Measurements from ENCODE around the gene YWHAG. TPM values are rescaled to one million over a fixed set of nuclear protein-coding genes. Genes with fewer than 3 reads are reported as not detected.

The YWHAG gene
- polyA plus RNA-seq, 1 of the 3 experiments (the other 2 are of a cell fraction), result 60.4 TPM

GRCh38 chr7:76405738-76406137 lies 46.9 kb upstream of the YWHAG start:
- H3K79me2 ChIP-seq (ENCODE audit: insufficient read depth), result no peaks in the 10 kb centered on the region
- H2AFZ ChIP-seq (ENCODE audit: low read depth), result no peak overlapping the region
- no peak for TF ChIP-seq FOXM1 (IDR thresholded peaks at IDR 0.05; ENCODE audit: low read depth)
- TF ChIP-seq RAD21 (IDR thresholded peaks at IDR 0.05; ENCODE audit: low read length), result no peak
- TF ChIP-seq ELF1 (IDR thresholded peaks at IDR 0.05), result no peak
- no peak for TF ChIP-seq TCF12 (IDR thresholded peaks at IDR 0.05)
- no peaks in the 10 kb centered on the region for H3K27me3 ChIP-seq (ENCODE audit: insufficient read depth)
- DNase-seq, result no peak
- WGBS (ENCODE audit: low lambda C conversion rate), result 85% methylated on average over 9 of the region's 9 CpGs
- H3K9me2 ChIP-seq, result no peaks in the 10 kb centered on the region
- no peaks in the 10 kb centered on the region for H3K36me3 ChIP-seq (replicated peaks in 1 of 2; ENCODE audit: control insufficient read depth in 1 of 2, insufficient read depth in 2 of 2, low read length in 1 of 2)
- no peak overlapping the region for H3K4me3 ChIP-seq (ENCODE audit: low read depth in 2 of 2, low read length in 1 of 2)
- ChIA-PET CTCF (no interaction called here), POLR2A (no interaction called here)
- no peak overlapping the region for H3K27ac ChIP-seq (ENCODE audit: low read depth in 2 of 2, low read length in 1 of 2)
- H3K4me2 ChIP-seq, result no peak overlapping the region
- H3K9ac ChIP-seq, result no peak overlapping the region
- peaks cover 8% of the 10 kb centered on the region for H3F3A ChIP-seq (replicated peaks; ENCODE audit: insufficient read depth)
- no peaks in the 10 kb centered on the region for H3K4me1 ChIP-seq (ENCODE audit: control insufficient read depth in 1 of 2, insufficient read depth in 2 of 2, low read depth in 1 of 2, low read length in 1 of 2)
- H4K20me1 ChIP-seq (ENCODE audit: insufficient read depth), result no peaks in the 10 kb centered on the region
- H3K9me3 ChIP-seq, result no peaks in the 10 kb centered on the region

- POLR2A ChIA-PET, result no interaction called here
- DNase-seq, result no peak
- Histone ChIP-seq H3F3A (replicated peaks; ENCODE audit: insufficient read depth) (peaks cover 8% of the 10 kb centered on the region), H3K36me3 (replicated peaks in 1 of 2; ENCODE audit: control insufficient read depth in 1 of 2, insufficient read depth in 2 of 2, low read length in 1 of 2) (no peaks in the 10 kb centered on the region), H3K4me2 (no peak overlapping the region), H3K4me1 (ENCODE audit: control insufficient read depth in 1 of 2, insufficient read depth in 2 of 2, low read depth in 1 of 2, low read length in 1 of 2) (no peaks in the 10 kb centered on the region), H2AFZ (ENCODE audit: low read depth) (no peak overlapping the region), H3K9ac (no peak overlapping the region), H3K27ac (ENCODE audit: low read depth in 2 of 2, low read length in 1 of 2) (no peak overlapping the region), H3K9me2 (no peaks in the 10 kb centered on the region), H3K9me3 (no peaks in the 10 kb centered on the region), H3K4me3 (ENCODE audit: low read depth in 2 of 2, low read length in 1 of 2) (no peak overlapping the region), H3K27me3 (ENCODE audit: insufficient read depth) (no peaks in the 10 kb centered on the region), H3K79me2 (ENCODE audit: insufficient read depth) (no peaks in the 10 kb centered on the region), H4K20me1 (ENCODE audit: insufficient read depth) (no peaks in the 10 kb centered on the region)
- WGBS (ENCODE audit: low lambda C conversion rate), result 93% methylated on average over 10 of the region's 10 CpGs
- TF ChIP-seq TCF12 (IDR thresholded peaks at IDR 0.05), result no peak
- TF ChIP-seq, protein P1, sequence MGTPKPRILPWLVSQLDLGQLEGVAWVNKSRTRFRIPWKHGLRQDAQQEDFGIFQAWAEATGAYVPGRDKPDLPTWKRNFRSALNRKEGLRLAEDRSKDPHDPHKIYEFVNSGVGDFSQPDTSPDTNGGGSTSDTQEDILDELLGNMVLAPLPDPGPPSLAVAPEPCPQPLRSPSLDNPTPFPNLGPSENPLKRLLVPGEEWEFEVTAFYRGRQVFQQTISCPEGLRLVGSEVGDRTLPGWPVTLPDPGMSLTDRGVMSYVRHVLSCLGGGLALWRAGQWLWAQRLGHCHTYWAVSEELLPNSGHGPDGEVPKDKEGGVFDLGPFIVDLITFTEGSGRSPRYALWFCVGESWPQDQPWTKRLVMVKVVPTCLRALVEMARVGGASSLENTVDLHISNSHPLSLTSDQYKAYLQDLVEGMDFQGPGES (IDR thresholded peaks at IDR 0.05; ENCODE audit: low read depth, low read length), result no peak
- TF ChIP-seq SMC3 (IDR thresholded peaks at IDR 0.05; ENCODE audit: low read depth, low read length), result no peak
- TF ChIP-seq, protein P2, sequence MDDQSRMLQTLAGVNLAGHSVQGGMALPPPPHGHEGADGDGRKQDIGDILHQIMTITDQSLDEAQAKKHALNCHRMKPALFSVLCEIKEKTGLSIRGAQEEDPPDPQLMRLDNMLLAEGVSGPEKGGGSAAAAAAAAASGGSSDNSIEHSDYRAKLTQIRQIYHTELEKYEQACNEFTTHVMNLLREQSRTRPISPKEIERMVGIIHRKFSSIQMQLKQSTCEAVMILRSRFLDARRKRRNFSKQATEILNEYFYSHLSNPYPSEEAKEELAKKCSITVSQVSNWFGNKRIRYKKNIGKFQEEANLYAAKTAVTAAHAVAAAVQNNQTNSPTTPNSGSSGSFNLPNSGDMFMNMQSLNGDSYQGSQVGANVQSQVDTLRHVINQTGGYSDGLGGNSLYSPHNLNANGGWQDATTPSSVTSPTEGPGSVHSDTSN (IDR thresholded peaks at IDR 0.05), result no peak
- TF ChIP-seq FOSL2 (IDR thresholded peaks at IDR 0.05; ENCODE audit: borderline replicate concordance, low read depth), result no peak
- TF ChIP-seq, protein P3, sequence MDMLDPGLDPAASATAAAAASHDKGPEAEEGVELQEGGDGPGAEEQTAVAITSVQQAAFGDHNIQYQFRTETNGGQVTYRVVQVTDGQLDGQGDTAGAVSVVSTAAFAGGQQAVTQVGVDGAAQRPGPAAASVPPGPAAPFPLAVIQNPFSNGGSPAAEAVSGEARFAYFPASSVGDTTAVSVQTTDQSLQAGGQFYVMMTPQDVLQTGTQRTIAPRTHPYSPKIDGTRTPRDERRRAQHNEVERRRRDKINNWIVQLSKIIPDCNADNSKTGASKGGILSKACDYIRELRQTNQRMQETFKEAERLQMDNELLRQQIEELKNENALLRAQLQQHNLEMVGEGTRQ (IDR thresholded peaks at IDR 0.05; ENCODE audit: borderline replicate concordance, low read depth, low read length), result no peak
- no peak for TF ChIP-seq MAX (IDR thresholded peaks at IDR 0.05; ENCODE audit: low read depth)
- TF ChIP-seq REST (IDR thresholded peaks at IDR 0.05; ENCODE audit: low read depth, low read length), result no peak
- no peak for TF ChIP-seq EZH2phosphoT487 (IDR thresholded peaks at IDR 0.05; ENCODE audit: borderline replicate concordance, low read depth)
- TF ChIP-seq RFX5 (IDR thresholded peaks at IDR 0.05; ENCODE audit: low read length), result no peak
- no peak for TF ChIP-seq FOXM1 (IDR thresholded peaks at IDR 0.05; ENCODE audit: low read depth)
- TF ChIP-seq MXI1 (IDR thresholded peaks at IDR 0.05; ENCODE audit: low read depth, low read length), result no peak
- TF ChIP-seq TAF1 (IDR thresholded peaks at IDR 0.05; ENCODE audit: borderline replicate concordance, low read depth, low read length), result no peak
- no peak for TF ChIP-seq NRF1 (IDR thresholded peaks at IDR 0.05; ENCODE audit: low read depth, low read length)
- TF ChIP-seq ELF1 (IDR thresholded peaks at IDR 0.05), result no peak
- TF ChIP-seq MEF2A (IDR thresholded peaks at IDR 0.05; ENCODE audit: borderline replicate concordance, low read depth), result no peak
- CTCF ChIA-PET, result interaction anchor here (1.4 kb wide), 1 partner anchor 23 kb away, joined by 3 read pairs; no protein-coding TSS in a partner anchor
Measured at GRCh38 chr7:76403780-76404494, 45.1 kb upstream of the YWHAG start.

Data from SK-N-SH (cell line).